Measurements from ENCODE around the gene TSPAN15.

Gene TSPAN15

DNA sequence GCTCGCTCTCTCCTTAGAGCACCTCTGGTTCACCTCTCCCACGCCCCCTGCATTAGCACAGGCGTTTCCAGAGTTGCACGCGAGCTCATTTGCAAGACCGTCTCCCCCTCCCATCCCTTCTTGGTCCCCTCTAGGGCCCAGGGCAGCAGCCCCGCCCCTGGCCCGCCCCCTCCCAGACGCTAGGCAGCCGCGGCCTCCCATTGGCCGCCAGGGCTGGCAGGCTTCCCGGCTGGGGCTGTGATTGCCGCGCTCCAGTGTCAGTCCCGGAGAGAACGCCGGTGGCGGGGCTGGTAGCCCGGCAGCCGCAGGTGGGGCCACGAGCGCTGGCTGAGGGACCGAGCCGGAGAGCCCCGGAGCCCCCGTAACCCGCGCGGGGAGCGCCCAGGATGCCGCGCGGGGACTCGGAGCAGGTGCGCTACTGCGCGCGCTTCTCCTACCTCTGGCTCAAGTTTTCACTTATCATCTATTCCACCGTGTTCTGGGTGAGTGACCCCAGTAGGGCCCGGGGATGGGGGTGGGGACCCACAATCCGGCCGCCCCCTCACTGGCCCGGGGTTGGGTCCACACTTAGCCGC, at the start of gene TSPAN15:
TSPAN15 (plus strand) TSS at position 257 of the 575 bp plus-strand sequence; CDS start at position 387, 130 bp downstream.
- peak; percentile 79 for DNase-seq

DNA sequence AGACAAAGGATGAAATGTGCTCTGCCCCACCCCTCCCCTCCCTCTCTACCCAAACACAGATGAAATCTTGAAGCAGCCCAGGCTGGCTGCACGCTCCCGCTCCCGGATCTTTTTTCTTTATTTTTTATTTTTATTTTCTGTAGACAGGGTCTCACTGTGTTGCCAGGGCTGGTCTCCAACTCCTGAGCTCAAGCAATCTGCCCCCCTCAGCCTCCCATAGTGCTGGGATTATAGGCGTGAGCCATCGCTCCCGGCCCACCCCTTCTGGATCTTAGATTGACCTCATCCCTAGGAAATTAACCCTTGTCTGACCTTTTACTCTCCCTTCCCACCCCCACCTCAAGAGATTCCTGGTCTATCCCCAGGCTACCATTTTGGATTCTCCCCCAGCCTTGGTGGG, 48.9 kb upstream of the TSPAN15 start:
- DNase-seq: no peak

- no peak for DNase-seq
Observed at GRCh38 chr10:69403066-69403465, 48.2 kb upstream of the TSPAN15 start.

- DNase-seq: peak; percentile 88
Observed at GRCh38 chr10:69403519-69403918, 47.7 kb upstream of the TSPAN15 start.

DNA sequence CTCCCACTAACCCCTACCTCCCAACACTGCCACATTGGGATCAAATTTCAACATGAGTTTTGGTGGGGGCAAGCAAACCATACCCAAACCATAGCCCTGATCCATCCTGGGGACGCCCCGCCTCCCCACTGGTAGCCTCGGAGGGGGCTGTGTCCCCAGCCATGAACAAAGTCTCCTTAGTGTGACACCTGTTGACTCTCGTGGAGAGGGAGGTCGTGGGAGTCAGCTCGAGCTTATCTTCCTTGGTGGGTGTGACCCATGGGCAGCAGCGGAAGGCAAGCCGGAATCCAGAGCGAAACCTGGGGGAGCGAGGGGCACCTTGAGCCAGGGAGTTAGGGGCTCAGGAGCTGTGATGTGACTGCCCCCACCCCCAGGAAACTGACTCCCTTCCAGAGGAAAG, 46.5 kb upstream of the TSPAN15 start:
- DNase-seq: no peak

- DNase-seq: no peak
Observed at GRCh38 chr10:69405221-69405620, 46.0 kb upstream of the TSPAN15 start.

DNA sequence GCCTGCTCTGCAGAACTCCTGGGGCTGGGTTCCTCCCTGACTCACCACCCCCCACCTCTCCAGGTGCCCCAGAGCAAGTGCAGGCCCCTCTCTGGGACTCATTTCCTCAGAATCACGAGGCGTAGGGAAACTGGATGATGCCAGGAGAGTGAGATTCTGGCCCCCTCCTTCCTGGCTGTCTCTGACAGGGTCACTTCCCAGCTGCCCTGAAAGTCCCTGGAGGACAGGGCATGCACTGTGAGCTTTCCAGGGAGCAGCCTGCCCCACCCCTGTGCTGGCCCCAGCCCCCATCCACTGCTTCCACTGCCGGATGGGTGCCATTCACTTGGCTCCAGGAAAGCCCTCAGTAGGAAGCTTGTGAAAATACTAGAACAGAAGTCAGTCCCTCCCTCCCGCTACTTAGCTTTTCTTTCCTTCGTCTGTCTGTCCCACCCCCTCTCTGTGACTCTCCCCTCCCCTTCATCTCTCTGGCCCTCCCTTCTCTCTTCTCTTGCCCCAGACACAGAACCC, 44.9 kb upstream of the TSPAN15 start:
- no peak for DNase-seq

- no peak for DNase-seq
Observed at GRCh38 chr10:69406816-69407580, 44.3 kb upstream of the TSPAN15 start.

- no peak for DNase-seq
Observed at GRCh38 chr10:69407621-69408301, 43.5 kb upstream of the TSPAN15 start.

DNA sequence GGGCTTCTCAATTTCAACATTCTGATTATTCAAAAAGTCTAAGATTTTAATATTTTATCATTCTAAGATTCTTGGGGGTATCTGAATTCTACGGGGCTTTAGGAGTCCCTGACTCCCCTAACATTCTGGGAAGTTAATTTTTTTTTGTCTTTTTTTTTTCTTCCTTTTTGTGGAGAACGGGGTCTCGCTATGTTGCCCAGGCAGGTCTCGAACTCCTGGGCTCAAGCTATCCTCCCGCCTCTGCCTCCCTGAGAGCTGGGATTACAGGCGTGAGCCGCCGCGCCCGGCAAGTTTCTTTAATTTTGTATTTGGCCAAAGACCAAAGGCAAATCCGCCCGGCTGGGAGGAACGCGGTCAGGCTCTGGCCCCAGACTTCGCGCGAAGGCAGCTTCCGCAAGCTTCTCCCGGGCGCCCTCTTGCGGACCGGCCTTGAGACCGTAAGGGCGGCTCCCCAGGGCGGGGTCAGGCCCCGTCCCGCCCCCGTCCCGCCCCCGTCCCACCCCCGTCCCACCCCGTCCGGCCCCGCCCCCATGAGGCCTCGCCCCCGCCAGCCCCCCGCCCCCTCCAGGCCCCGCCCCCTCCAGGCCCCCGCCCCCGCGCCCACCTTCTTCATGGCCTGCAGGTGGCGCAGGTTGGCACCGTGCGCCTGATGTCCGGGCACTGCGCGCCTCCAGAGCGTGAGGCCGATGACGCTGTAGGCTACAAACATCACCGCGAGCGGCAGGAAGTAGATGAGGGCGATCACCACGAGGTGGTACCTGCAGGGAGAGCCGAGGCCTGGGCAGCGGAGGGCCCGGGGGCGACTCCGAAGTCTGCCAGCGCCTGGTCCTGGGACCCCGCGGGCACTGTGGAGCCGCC, 42.7 kb upstream of the TSPAN15 start:
- peak; percentile 92 for DNase-seq

- DNase-seq: no peak
Observed at GRCh38 chr10:69409176-69409495, 42.1 kb upstream of the TSPAN15 start.

DNA sequence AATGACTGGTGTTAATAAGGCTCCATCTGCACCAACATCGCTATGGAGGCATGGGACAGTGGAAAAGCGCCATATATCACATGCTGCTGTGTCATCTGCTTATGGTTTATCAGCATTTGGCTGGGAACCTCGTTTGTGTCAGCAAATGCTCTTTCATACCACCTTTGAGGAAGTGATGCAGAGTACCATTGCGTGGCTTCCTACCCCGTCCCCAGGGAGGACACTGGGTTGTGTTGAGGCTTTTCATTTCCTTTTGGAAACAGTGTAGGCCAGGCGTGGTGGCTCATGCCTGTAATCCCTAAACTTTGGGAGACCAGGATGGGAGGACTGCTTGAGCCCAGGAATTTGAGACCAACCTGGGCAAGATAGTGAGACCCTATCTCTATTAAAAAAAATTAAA, 41.3 kb upstream of the TSPAN15 start:
- peak; percentile 89 for DNase-seq

GRCh38 chr10:69410487-69410886, 40.8 kb upstream of the TSPAN15 start:
- DNase-seq: no peak

GRCh38 chr10:69411476-69411875, 39.8 kb upstream of the TSPAN15 start:
- DNase-seq: no peak

- peak; percentile 18 for DNase-seq
Observed at GRCh38 chr10:69412232-69412790, 39.0 kb upstream of the TSPAN15 start.

- peak; percentile 51 for DNase-seq
Observed at GRCh38 chr10:69413221-69413865, 37.9 kb upstream of the TSPAN15 start.

DNA sequence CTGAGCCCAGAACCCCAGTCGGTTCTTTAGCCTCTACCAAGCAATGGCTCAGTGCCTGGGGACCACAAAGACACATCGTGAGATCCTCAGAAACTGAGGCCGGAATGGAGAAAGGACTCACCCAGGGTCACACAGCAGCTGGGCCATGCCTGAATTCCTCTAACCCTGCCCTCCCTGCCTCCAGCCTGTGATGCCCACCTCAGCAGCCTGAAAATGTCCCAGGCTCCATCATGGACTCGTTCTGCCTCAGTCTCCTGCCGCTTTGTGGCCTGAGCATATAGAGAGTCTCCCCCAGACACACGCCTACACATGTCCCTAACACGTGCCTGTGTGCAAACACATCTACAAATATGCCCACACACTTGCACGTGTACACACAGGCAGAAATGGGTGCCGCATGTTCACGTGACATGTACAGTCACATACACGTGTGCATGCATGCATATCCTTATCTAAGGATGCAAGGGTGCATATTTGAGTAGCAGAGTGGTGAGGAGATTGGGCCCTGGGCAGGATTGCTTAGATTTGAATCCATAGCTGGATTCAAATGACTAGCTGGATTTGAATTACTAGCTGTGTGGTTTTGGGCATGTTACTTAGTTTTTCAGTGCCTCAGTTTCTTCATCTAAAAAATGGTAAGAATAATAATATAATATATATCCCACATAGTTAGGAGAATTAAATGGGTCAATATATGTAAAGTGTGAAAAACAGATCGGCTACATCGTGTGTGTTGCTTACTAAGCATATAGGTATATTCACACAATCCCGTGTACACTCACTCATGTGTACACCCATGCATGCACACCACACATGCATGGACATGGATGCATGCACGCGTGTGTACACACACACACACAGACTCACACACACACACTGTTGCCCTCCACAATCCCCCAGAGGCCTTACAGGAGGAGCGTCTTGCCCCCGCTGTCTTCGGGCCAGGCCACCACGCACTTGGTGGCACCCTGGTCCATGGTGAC, 36.9 kb upstream of the TSPAN15 start:
- no peak for DNase-seq

DNA sequence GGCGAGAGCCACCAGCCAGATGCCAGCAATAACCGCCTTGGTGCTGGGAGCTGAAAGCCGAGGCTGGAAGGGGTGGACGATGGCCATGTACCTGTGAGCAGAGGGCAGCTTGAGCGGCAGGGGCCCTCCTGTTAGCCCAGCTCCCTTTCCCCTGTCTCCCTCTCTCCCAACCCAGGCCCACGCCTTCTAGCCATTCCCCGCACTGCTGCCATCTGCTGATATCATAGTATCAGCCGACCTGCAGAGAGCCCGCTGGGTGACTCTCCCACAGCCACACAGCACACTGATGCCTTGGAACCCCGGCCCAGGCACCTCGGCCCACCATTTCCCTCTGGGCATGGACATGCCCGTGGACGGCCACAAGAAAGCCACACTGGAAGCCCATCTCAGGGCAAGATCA, 36.2 kb upstream of the TSPAN15 start:
- no peak for DNase-seq

GRCh38 chr10:69415951-69416350, 35.3 kb upstream of the TSPAN15 start:
- DNase-seq: no peak

- no peak for DNase-seq
Observed at GRCh38 chr10:69416695-69417094, 34.6 kb upstream of the TSPAN15 start, which contains the start of gene TACR2. TSS of gene TACR2 (minus strand) at chr10:69416918. CDS start at chr10:69416323, 595 bp downstream.

- no peak for DNase-seq
Observed at GRCh38 chr10:69417542-69417941, 33.7 kb upstream of the TSPAN15 start.
